Fibroblast of gingiva (primary cell): ENCODE data around the gene OR4D1.
A peak's percentile ranks its signal among the peaks of the same experiment; 100 is the strongest.

Experiments used
- DNase-seq: peaks from one replicate; pipeline ENCODE4 v3.0.0-alpha.2; 2011; ENCODE audit warnings: low read depth

OR4D1 gene

DNA sequence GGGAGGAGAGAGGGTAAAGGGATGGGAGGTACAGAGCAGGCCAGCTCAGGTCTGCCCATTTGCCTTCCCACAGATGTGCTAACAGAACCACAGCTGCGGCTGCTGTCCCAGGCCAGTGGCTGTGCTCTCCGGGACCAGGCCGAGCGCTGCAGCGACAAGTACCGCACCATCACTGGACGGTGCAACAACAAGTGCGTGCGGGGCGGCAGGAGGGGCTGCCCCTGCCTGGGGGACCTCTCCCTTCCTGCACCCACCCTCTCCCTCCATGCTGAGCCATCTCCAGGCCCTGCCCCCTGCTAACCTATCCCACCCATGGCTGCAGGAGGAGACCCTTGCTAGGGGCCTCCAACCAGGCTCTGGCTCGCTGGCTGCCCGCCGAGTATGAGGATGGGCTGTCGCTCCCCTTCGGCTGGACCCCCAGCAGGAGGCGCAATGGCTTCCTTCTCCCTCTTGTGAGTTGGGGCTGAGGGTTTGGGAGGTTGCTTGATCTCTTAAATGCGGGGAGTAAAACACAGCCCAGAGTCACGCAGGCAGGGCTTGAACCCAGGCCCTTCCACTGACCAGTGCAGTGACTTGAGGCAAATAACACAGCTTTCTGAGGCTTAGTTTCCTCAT, 45.6 kb downstream of the OR4D1 start:
- DNase-seq: no peak

DNA sequence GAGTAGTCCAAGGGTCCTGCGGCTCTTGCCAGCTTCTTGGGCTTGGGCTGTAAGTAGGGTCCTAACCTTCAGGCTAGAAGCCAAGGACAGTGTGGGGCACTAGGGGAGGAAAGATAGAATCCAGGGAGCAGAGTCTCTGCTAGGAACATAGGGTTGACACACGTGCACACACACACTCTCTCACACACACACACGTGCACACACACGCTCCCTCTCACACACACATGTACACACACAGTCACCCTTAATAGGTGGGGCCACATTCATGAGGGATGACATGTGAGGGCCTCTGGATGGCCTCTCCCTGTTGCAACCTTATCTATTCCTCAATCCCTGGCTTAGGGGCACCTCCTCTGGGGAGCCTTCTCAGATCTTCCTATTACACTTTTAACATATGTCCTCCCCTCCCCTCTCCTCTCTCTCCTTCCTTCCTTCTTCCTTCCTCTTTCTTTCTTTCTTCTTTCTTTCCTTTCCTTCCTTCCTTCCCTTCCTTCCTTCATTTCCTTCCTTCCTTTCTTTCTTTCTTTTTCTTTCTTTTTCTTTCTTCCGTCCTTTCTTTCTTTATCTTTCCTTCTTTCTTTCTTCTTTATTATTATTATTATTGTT, 47.4 kb downstream of the OR4D1 start:
- DNase-seq: no peak

- no peak for DNase-seq
Measured at GRCh38 chr17:58196610-58197009, 48.4 kb downstream of the OR4D1 start.

DNA sequence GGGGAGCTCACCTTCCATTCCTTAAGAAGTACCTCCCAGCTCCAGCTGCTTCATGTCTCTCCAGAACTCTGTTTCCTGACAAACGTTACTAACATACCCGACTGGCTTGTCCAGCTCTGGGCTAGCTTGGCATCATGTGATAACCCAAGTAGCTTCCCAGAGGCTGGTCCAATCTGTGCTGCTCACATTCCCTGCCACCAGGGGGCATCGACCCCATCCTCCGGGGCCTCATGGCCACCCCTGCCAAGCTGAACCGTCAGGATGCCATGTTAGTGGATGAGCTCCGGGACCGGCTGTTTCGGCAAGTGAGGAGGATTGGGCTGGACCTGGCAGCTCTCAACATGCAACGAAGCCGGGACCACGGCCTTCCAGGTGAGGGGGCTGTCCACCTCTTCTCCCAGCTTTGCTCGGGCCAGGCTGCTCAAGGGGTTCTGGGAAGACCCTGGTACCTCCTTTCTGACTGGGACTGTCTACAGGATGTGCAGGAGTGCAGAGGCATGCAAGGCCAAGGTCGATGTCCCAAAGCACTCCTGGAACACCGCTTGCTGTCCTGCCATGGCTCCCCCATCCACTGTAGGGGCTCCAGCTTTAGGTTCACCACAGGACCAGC, 51.9 kb downstream of the OR4D1 start:
- peak; percentile 20 for DNase-seq

GRCh38 chr17:58202859-58203258, 54.7 kb downstream of the OR4D1 start:
- no peak for DNase-seq

- no peak for DNase-seq
Measured at GRCh38 chr17:58204796-58205195, 56.6 kb downstream of the OR4D1 start.

DNA sequence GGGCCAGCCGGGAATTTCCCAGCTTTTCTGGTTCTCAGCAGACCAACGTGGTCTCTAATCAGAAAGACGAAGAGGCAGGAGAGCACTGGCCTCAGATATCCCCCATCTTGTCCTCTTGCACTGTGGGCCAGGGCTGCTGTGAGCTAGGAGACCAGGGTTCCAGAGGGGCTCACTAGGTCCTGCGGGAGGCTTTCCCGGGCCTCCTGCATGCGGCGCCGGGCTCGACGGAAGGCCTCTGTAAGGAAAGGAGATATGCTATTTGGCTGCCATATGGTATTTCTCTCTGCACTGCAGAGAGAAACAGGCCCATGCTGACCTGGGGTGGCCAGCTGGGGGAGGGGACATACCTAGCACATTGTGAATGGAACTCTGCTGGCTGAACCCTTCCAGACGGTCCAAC, 57.8 kb downstream of the OR4D1 start:
- DNase-seq: no peak

DNA sequence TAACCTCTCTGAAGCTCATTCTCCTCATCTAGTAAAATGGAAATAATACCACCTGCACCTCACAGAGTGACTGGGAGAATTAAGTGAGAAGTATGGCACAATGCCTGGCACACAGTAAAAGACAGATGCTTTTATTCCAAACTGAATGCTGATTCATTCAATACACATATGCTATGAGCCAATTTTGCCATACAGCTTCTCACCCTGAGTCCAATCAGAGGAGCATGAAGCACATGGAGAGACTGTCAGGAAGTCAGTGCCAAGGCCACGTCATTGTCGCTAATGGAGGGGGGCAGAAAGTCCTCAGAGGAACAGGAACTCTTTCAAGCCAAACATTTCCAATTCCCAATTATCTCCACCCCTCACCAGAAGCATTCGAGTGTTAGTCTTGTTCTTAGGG, 59.3 kb downstream of the OR4D1 start:
- no peak for DNase-seq

GRCh38 chr17:58208344-58208743, 60.2 kb downstream of the OR4D1 start:
- no peak for DNase-seq
